ENCODE results near the gene TNS4.

- TF ChIP-seq, protein P1, sequence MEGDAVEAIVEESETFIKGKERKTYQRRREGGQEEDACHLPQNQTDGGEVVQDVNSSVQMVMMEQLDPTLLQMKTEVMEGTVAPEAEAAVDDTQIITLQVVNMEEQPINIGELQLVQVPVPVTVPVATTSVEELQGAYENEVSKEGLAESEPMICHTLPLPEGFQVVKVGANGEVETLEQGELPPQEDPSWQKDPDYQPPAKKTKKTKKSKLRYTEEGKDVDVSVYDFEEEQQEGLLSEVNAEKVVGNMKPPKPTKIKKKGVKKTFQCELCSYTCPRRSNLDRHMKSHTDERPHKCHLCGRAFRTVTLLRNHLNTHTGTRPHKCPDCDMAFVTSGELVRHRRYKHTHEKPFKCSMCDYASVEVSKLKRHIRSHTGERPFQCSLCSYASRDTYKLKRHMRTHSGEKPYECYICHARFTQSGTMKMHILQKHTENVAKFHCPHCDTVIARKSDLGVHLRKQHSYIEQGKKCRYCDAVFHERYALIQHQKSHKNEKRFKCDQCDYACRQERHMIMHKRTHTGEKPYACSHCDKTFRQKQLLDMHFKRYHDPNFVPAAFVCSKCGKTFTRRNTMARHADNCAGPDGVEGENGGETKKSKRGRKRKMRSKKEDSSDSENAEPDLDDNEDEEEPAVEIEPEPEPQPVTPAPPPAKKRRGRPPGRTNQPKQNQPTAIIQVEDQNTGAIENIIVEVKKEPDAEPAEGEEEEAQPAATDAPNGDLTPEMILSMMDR (IDR thresholded peaks at IDR 0.05) = no peak
- no peak for TF ChIP-seq POLR2A (IDR thresholded peaks at IDR 0.05)
Measured at GRCh38 chr17:40427002-40427491, 74.4 kb downstream of the TNS4 start.

Measured in lower leg skin (tissue), 3 donors.